SK-N-SH treated with all-trans-retinoic acid at 6 μM for 48 hours (cell line): ENCODE results near the gene ZBED4.

Source experiments
- ATAC-seq: fragments of 200-7000 bp; cut with Tn5 transposase; 3 replicates; pipeline ENCODE4 v1.9.1; 2020; ENCODE audit warnings: mild to moderate bottlenecking, moderate library complexity
- ARNTL ChIP-seq: fragments of 450-650 bp; formaldehyde crosslinking; IDR thresholded peaks from 2 replicates; pipeline ENCODE4 v1.5.0; 2020; ENCODE audit warnings: low read depth, mild to moderate bottlenecking, moderate library complexity, borderline replicate concordance
- BACH2 ChIP-seq: fragments of 250-450 bp; sonication (Bioruptor Pico); IDR thresholded peaks from 2 replicates; pipeline ENCODE4 v1.9.0; 2021; ENCODE audit warnings: mild to moderate bottlenecking, borderline replicate concordance
- CSDC2 ChIP-seq: fragments of 250-450 bp; sonication (Bioruptor Pico); IDR thresholded peaks from 2 replicates; pipeline ENCODE4 v1.5.0; 2020; ENCODE audit warnings: mild to moderate bottlenecking, moderate library complexity
- CSRNP3 ChIP-seq: fragments of 250-450 bp; sonication (Bioruptor Pico); IDR thresholded peaks from 2 replicates; pipeline ENCODE4 v1.5.1; 2021; ENCODE audit warnings: mild to moderate bottlenecking, moderate library complexity
- ESRRG ChIP-seq: fragments of 250-450 bp; sonication (Bioruptor Pico); IDR thresholded peaks from 2 replicates; pipeline ENCODE4 v1.6.1; 2021; ENCODE audit warnings: mild to moderate bottlenecking
- GLIS3 ChIP-seq: fragments of 250-450 bp; sonication (Bioruptor Pico); IDR thresholded peaks from 2 replicates; pipeline ENCODE4 v1.5.0; 2020; ENCODE audit warnings: mild to moderate bottlenecking, moderate library complexity
- ISL1 ChIP-seq: fragments of 250-450 bp; sonication (Bioruptor Pico); IDR thresholded peaks from 2 replicates; pipeline ENCODE4 v2.1.2; 2022; ENCODE audit warnings: mild to moderate bottlenecking, moderate library complexity
- OSR1 ChIP-seq: fragments of 250-450 bp; sonication (Bioruptor Pico); IDR thresholded peaks from 2 replicates; pipeline ENCODE4 v1.8.0; 2022; ENCODE audit warnings: moderate library complexity, mild to moderate bottlenecking, inconsistent platforms
- POU6F1 ChIP-seq: fragments of 250-450 bp; sonication (Bioruptor Pico); IDR thresholded peaks from 2 replicates; pipeline ENCODE4 v1.8.0; 2021; ENCODE audit warnings: low read depth, mild to moderate bottlenecking, moderate library complexity, borderline replicate concordance
- PPARA ChIP-seq: fragments of 250-450 bp; sonication (Bioruptor Pico); IDR thresholded peaks from 2 replicates; pipeline ENCODE4 v1.5.0; 2020; ENCODE audit warnings: mild to moderate bottlenecking, borderline replicate concordance
- RARB ChIP-seq: fragments of 250-450 bp; sonication (Bioruptor Pico); IDR thresholded peaks from 2 replicates; pipeline ENCODE4 v1.8.0; 2021; ENCODE audit warnings: mild to moderate bottlenecking, moderate library complexity
- SNAI2 ChIP-seq: fragments of 250-450 bp; sonication (Bioruptor Pico); IDR thresholded peaks from 2 replicates; pipeline ENCODE4 v1.5.0; 2020; ENCODE audit warnings: mild to moderate bottlenecking, moderate library complexity
- TCF4 ChIP-seq: fragments of 250-450 bp; sonication (Bioruptor Pico); IDR thresholded peaks from 2 replicates; pipeline ENCODE4 v1.8.0; 2021; ENCODE audit warnings: mild to moderate bottlenecking, moderate library complexity, borderline replicate concordance
- TOX ChIP-seq: fragments of 250-450 bp; sonication (Bioruptor Pico); IDR thresholded peaks from 2 replicates; pipeline ENCODE4 v1.8.0; 2021; ENCODE audit warnings: mild to moderate bottlenecking, moderate library complexity, borderline replicate concordance
- TSHZ2 ChIP-seq: fragments of 250-450 bp; sonication (Bioruptor Pico); IDR thresholded peaks from 2 replicates; pipeline ENCODE4 v1.5.0; 2020; ENCODE audit warnings: mild to moderate bottlenecking, moderate library complexity
- ZC3H10 ChIP-seq: fragments of 250-450 bp; sonication (Bioruptor Pico); IDR thresholded peaks from 2 replicates; pipeline ENCODE4 v1.5.1; 2021; ENCODE audit warnings: mild to moderate bottlenecking, moderate library complexity
- ZFP3 ChIP-seq: fragments of 250-450 bp; sonication (Bioruptor Pico); IDR thresholded peaks from 2 replicates; pipeline ENCODE4 v1.5.0; 2020; ENCODE audit warnings: mild to moderate bottlenecking, moderate library complexity
- ZFP30 ChIP-seq: fragments of 450-650 bp; formaldehyde crosslinking; IDR thresholded peaks from 2 replicates; pipeline ENCODE4 v1.5.0; 2022; ENCODE audit warnings: mild to moderate bottlenecking, moderate library complexity
- ZNF565 ChIP-seq: fragments of 450-650 bp; formaldehyde crosslinking; conservative IDR thresholded peaks from 2 replicates; pipeline ENCODE4 v1.5.0; 2020; ENCODE audit warnings: low read depth, mild to moderate bottlenecking, moderate library complexity
- ZNF70 ChIP-seq: fragments of 450-650 bp; formaldehyde crosslinking; IDR thresholded peaks from 2 replicates; pipeline ENCODE4 v1.5.0; 2020; ENCODE audit warnings: mild to moderate bottlenecking, moderate library complexity
- ZNF8 ChIP-seq: fragments of 450-650 bp; formaldehyde crosslinking; IDR thresholded peaks from 2 replicates; pipeline ENCODE4 v1.5.0; 2020; ENCODE audit warnings: mild to moderate bottlenecking, moderate library complexity
- TF ChIP-seq, protein P1 (sequence below): fragments of 250-450 bp; sonication (Bioruptor Pico); IDR thresholded peaks from 2 replicates; pipeline ENCODE4 v1.8.0; 2020; ENCODE audit warnings: mild to moderate bottlenecking, moderate library complexity, borderline replicate concordance

Gene ZBED4

DNA sequence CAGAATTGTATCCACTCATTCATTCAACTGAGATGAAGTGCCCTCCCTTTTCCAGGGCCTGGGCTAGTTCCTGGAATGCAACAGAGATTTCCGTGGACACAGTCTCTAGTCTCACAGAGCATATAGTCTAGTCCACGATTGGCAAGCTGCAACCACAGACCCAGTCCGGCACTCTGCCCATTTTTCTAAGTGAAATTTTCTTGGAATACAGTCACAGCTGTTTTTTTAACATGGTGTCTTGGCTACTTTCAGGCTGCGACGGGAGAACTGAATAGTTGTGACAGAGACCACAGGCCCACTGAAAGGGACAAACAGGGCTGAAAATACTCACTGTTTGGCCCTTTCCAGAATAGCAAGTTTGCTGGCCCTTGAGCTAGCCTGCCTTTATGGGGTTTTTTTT lies 35.4 kb downstream of the ZBED4 start:
- no peak for TF ChIP-seq ARNTL (CRISPR knock-in tag)
- TF ChIP-seq OSR1 (CRISPR knock-in tag), result no peak
- TF ChIP-seq RARB (CRISPR knock-in tag), result no peak
- TF ChIP-seq ZNF8 (CRISPR knock-in tag), result no peak
- no peak for TF ChIP-seq GLIS3 (CRISPR knock-in tag)
- TF ChIP-seq, protein P1, sequence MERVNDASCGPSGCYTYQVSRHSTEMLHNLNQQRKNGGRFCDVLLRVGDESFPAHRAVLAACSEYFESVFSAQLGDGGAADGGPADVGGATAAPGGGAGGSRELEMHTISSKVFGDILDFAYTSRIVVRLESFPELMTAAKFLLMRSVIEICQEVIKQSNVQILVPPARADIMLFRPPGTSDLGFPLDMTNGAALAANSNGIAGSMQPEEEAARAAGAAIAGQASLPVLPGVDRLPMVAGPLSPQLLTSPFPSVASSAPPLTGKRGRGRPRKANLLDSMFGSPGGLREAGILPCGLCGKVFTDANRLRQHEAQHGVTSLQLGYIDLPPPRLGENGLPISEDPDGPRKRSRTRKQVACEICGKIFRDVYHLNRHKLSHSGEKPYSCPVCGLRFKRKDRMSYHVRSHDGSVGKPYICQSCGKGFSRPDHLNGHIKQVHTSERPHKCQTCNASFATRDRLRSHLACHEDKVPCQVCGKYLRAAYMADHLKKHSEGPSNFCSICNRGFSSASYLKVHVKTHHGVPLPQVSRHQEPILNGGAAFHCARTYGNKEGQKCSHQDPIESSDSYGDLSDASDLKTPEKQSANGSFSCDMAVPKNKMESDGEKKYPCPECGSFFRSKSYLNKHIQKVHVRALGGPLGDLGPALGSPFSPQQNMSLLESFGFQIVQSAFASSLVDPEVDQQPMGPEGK (CRISPR knock-in tag), result no peak
- no peak for TF ChIP-seq TCF4 (CRISPR knock-in tag)
- TF ChIP-seq ZNF70 (CRISPR knock-in tag), result no peak
- no peak for TF ChIP-seq ZFP3 (CRISPR knock-in tag)
- no peak for TF ChIP-seq BACH2 (CRISPR knock-in tag)
- TF ChIP-seq ISL1 (CRISPR knock-in tag), result no peak
- TF ChIP-seq ZC3H10 (CRISPR knock-in tag), result no peak
- TF ChIP-seq POU6F1 (CRISPR knock-in tag), result no peak
- TF ChIP-seq TOX (CRISPR knock-in tag), result no peak
- TF ChIP-seq ZNF565 (CRISPR knock-in tag), result no peak
- TF ChIP-seq SNAI2 (CRISPR knock-in tag), result no peak
- TF ChIP-seq TSHZ2, result no peak
- TF ChIP-seq ESRRG, result no peak
- TF ChIP-seq ZFP30, result no peak
- TF ChIP-seq, all 23 proteins: peak for 0
- no peak for ATAC-seq

DNA sequence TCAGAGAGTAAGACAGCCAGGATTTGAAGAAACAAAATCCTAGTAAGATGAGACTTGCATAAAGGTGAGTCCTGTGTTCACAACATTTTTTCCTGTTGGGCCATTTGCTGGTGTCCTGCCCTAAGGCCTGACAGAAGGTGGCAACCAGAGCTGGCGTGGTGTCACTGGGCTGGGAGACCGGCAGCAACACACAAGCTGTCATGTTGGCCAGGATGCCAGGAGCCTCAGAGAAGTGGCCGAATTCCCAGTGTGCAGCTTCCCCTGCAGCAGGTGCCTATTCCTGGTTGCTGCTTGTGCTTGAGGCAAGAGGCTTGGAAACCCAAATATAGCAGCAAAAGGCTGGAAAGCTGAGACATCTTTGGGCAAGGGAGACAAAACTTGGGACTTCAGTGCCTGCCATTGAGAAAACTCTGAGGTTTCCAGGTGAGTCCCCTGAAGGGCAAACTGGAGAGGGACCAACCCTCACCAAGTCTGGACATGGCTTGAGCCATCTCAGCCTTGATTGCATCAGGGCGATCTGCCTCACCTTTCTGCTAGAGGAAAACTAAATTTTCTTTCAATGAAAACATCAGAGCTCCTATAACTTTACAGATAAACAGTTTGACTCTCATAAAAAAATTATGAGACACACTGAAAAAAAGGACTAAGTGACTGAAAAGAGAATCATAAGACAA lies 38.7 kb downstream of the ZBED4 start:
- TF ChIP-seq TCF4 (CRISPR knock-in tag) (no peak), RARB (CRISPR knock-in tag) (no peak), GLIS3 (CRISPR knock-in tag) (no peak), CSRNP3 (CRISPR knock-in tag) (no peak), SNAI2 (CRISPR knock-in tag) (no peak), ZNF565 (CRISPR knock-in tag) (no peak), PPARA (CRISPR knock-in tag) (no peak), BACH2 (CRISPR knock-in tag) (no peak), CSDC2 (CRISPR knock-in tag) (no peak), ZFP30 (no peak), ZFP3 (CRISPR knock-in tag) (no peak), ARNTL (CRISPR knock-in tag) (no peak), ZNF70 (CRISPR knock-in tag) (no peak), ESRRG (no peak), OSR1 (CRISPR knock-in tag) (no peak), ZC3H10 (CRISPR knock-in tag) (no peak), POU6F1 (CRISPR knock-in tag) (no peak), ISL1 (CRISPR knock-in tag) (no peak), ZNF8 (CRISPR knock-in tag) (no peak)
- no peak for ATAC-seq
